HFF-Myc (cell line): ENCODE measurements around the gene RAB30.

Source experiments
- DNase-seq: peaks from one replicate; pipeline ENCODE4 v3.0.0-alpha.2; 2011; ENCODE audit warnings: low read depth; ENCODE audit errors: extremely low read depth
- H3K4me3 ChIP-seq: replicated peaks from 2 replicates; pipeline ENCODE4 v1.5.1; 2011; ENCODE audit warnings: low read depth, mild to moderate bottlenecking, control low read depth, low read length
- TF ChIP-seq, protein P1 (sequence below): IDR thresholded peaks from 2 replicates; pipeline ENCODE4 v1.5.1; 2012; ENCODE audit warnings: mild to moderate bottlenecking, low read depth, low read length, control low read depth; ENCODE audit errors: missing control alignments

RAB30 gene

GRCh38 chr11:82992223-82992622, 79.5 kb downstream of the RAB30 start:
- no peak overlapping the region for H3K4me3 ChIP-seq
- TF ChIP-seq, protein P1, sequence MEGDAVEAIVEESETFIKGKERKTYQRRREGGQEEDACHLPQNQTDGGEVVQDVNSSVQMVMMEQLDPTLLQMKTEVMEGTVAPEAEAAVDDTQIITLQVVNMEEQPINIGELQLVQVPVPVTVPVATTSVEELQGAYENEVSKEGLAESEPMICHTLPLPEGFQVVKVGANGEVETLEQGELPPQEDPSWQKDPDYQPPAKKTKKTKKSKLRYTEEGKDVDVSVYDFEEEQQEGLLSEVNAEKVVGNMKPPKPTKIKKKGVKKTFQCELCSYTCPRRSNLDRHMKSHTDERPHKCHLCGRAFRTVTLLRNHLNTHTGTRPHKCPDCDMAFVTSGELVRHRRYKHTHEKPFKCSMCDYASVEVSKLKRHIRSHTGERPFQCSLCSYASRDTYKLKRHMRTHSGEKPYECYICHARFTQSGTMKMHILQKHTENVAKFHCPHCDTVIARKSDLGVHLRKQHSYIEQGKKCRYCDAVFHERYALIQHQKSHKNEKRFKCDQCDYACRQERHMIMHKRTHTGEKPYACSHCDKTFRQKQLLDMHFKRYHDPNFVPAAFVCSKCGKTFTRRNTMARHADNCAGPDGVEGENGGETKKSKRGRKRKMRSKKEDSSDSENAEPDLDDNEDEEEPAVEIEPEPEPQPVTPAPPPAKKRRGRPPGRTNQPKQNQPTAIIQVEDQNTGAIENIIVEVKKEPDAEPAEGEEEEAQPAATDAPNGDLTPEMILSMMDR = no peak
- DNase-seq = no peak

GRCh38 chr11:82989628-82990404, 81.9 kb downstream of the RAB30 start:
- TF ChIP-seq, protein P1 = no peak
- DNase-seq = no peak
- no peak overlapping the region for H3K4me3 ChIP-seq

GRCh38 chr11:82988936-82989627, 82.6 kb downstream of the RAB30 start:
- DNase-seq = no peak
- H3K4me3 ChIP-seq = no peak overlapping the region
- TF ChIP-seq, protein P1 = no peak

- DNase-seq = no peak
- TF ChIP-seq, protein P1 = no peak
- no peak overlapping the region for H3K4me3 ChIP-seq
Measured at GRCh38 chr11:82987997-82988396, 83.7 kb downstream of the RAB30 start.

DNA sequence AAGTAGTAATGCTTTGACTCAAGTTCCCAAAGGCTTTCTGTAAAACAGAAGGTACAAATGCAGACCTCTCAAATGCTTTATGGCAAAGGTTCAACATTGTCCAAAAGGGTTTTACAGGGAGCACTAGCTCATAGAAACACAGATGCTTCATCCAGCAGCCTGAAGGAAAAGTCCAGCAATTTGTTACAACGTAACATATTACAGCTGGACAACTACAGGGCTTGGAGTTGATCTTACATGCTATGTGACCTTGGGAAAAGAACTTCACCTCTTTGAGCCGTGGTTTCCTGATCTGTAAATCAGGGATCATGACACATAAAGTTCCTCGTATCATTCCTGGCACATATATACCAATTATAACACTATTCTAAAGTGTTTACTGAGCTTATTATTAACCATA, 85.3 kb downstream of the RAB30 start:
- DNase-seq = no peak
- TF ChIP-seq, protein P1 = no peak
- no peak overlapping the region for H3K4me3 ChIP-seq

DNA sequence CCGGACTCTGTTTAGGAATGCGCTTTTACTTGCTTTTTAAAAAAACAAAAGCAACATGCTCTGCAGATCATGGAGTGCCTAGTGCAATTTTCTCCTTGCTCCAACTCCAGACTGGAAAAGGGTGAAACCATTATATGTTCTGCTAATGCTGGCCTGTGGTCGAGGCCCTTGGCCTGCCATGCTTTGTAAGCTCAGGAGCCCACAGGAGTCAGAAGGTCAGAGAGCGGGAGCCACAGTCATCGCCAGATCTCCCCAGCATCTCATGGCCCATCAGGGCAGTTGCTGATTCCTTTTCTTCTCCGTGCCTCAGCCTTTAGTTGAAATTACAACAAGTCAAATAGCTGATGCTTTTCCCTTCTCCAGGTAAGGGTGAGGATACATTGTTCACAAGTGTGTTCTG, 89.8 kb downstream of the RAB30 start:
- no peak for DNase-seq
- TF ChIP-seq, protein P1 = no peak
- H3K4me3 ChIP-seq = no peak overlapping the region
